ENCODE results near the gene CD200. TPM values are rescaled to one million over a fixed set of nuclear protein-coding genes. Genes with fewer than 3 reads are reported as not detected.

CD200 gene
- total RNA-seq, 2 donors from 2014 or later, result 2.0 to 2.6 TPM

DNA sequence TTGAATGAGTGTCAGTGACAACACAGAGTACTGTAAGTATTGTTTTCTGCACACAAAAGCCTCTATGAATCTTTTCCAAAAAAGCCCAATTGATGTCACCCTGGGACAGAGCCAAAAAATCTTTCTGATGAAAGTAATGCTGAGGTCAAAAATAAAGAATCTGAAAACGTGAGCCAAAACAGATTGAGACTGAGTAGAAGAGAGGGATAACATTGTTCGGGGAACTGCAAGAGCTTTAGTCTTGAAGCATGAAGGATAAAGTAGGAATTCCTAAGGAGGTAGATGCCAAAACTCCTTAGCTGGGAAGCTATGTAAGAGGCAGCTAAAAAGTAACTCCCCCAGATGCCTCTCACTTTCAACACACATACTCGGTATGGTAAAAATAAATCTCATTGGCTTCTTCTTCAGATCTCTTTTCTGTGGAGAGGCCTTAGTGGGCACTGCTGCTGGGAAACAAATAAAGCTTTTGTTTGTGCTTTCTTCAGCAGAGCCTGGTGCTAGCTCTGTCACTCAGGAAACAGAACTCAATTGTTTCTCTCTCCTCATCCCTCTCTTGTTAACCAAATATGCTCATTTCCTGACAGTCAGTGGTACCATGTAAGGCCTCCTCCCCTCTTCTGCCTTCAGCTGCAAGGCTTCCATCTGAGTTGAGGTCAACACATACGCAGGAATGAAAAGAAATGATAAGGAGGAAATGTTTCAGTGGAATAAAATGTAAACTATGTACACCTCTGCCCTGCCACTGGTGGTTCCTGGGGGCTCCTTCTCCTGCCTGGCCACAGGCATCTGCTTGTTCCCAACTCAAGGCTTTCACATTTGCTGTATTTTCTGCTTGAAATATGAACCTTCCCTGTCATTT is 58.1 kb downstream of the CD200 start:
- ATAC-seq (no peak), DNase-seq (no peak)
- no peak overlapping the region for H3K4me3 ChIP-seq
- no peaks in the 10 kb centered on the region for H3K36me3 ChIP-seq (replicated peaks in 1 of 2; ENCODE audit: insufficient read depth in 1 of 2, low read depth in 2 of 2)
- peak overlapping the region in 1 of 4 donors; percentile 48 for H3K27ac ChIP-seq
- TF ChIP-seq, protein P1, sequence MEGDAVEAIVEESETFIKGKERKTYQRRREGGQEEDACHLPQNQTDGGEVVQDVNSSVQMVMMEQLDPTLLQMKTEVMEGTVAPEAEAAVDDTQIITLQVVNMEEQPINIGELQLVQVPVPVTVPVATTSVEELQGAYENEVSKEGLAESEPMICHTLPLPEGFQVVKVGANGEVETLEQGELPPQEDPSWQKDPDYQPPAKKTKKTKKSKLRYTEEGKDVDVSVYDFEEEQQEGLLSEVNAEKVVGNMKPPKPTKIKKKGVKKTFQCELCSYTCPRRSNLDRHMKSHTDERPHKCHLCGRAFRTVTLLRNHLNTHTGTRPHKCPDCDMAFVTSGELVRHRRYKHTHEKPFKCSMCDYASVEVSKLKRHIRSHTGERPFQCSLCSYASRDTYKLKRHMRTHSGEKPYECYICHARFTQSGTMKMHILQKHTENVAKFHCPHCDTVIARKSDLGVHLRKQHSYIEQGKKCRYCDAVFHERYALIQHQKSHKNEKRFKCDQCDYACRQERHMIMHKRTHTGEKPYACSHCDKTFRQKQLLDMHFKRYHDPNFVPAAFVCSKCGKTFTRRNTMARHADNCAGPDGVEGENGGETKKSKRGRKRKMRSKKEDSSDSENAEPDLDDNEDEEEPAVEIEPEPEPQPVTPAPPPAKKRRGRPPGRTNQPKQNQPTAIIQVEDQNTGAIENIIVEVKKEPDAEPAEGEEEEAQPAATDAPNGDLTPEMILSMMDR (IDR thresholded peaks at IDR 0.05), result no peak
- no peak for TF ChIP-seq POLR2A (IDR thresholded peaks at IDR 0.05)
- 22 to 29% methylated on average over 4 of the region's 4 CpGs for WGBS, 2 donors
- no peaks in the 10 kb centered on the region for H3K4me1 ChIP-seq
- H3K27me3 ChIP-seq, result no peaks in the 10 kb centered on the region
- no peaks in the 10 kb centered on the region for H3K9me3 ChIP-seq
- intact Hi-C loops (cut with DNase I), result no loop called here

DNA sequence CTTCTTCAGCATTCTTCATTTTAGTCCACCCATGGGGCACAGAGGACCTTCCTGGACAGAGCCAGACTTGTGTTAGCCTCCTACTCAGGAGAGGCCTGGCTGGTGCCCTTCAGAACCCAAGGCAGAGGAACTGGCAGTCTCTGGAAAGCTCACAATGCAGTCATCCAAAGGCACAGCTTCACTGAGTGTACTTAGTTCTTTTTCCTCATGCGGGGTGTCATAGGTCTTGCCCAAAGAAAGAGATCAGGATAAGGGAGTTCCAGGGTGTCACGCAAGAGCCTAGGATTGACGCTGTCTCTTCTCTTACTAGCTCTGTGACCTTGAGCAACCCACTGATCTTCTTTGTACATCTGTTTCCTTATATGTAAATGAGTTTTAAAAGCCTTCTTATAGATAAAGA is 58.7 kb downstream of the CD200 start:
- Histone ChIP-seq H3K9me3 (no peaks in the 10 kb centered on the region), H3K4me3 (no peak overlapping the region), H3K4me1 (no peaks in the 10 kb centered on the region), H3K36me3 (replicated peaks in 1 of 2; ENCODE audit: insufficient read depth in 1 of 2, low read depth in 2 of 2) (no peaks in the 10 kb centered on the region), H3K27ac (peak overlapping the region in 1 of 4 donors; percentile 48), H3K27me3 (no peaks in the 10 kb centered on the region)
- ATAC-seq (no peak), DNase-seq (no peak)
- WGBS, 2 donors, result 75 to 95% methylated on average over 3 of the region's 3 CpGs
- intact Hi-C loops (cut with DNase I), result no loop called here
- TF ChIP-seq, protein P1 (IDR thresholded peaks at IDR 0.05), result no peak
- no peak for TF ChIP-seq POLR2A (IDR thresholded peaks at IDR 0.05)

DNA sequence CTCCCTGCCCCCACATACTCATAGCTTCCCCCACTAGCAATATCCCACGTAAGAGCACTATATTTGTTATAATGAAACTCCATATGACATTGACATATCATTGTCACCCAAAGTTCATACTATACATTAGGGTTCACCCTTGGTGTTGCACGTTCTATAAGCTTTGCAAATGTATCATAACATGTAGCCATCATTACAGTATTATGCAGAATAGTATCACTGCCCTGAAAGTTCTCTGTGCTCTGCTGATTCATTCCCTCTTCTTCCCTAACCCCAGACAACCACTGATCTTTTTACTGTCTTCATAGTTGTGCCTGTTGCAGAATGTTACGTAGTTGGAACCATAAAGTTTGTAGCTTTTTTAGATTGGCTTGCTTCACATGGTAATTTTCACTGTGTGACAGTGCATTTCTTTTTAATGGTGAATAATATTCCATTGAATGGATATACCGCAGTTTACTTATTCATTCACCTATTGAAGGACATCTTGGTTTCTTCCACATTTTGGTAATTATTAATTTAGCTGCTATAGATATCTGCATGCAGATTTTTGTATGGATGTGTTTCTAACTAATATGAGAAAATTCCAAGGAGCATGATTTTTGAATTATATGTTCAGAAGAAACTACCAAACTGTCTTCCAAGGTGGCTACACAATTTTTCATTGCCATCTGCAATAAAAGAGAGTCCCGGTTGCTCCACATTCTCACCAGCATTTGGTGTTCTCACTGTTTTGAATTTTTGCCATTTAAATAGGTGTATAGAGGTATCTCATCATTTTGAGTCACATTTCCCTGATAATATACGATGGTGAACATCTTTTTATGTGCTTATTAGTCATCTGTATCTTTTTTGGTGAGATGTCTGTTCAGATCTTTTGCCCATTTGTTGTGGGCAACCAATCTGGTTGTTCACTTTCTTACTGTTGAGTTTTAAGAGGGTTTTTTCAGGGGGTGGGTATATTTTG is 59.7 kb downstream of the CD200 start:
- Histone ChIP-seq H3K27ac (no peak overlapping the region), H3K27me3 (no peaks in the 10 kb centered on the region), H3K36me3 (replicated peaks in 1 of 2; ENCODE audit: insufficient read depth in 1 of 2, low read depth in 2 of 2) (no peaks in the 10 kb centered on the region), H3K4me3 (no peak overlapping the region), H3K4me1 (no peaks in the 10 kb centered on the region), H3K9me3 (no peaks in the 10 kb centered on the region)
- no peak for ATAC-seq
- WGBS, 2 donors, result 58 to 67% methylated on average over 6 of the region's 6 CpGs
- intact Hi-C loops (cut with DNase I), result no loop called here
- TF ChIP-seq POLR2A (IDR thresholded peaks at IDR 0.05), result no peak
- TF ChIP-seq, protein P1 (IDR thresholded peaks at IDR 0.05), result no peak
- no peak for DNase-seq

DNA sequence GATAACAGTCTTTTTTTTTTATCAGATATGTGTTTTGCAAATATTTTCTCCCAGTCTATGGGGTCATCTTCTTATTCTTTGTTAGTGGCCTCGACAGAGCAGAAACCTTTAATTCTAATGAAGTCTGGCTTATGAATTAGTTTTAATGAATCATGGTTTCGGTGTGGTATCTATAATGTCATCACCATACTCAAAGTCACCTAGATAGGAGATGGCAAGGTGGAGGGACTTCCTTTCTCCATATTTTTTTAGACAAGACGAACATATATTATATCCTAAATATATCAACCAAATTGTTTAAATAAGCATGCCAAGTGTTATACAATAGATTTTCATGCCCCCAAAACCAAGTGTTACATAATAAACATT is 60.4 kb downstream of the CD200 start:
- ATAC-seq, result no peak
- Histone ChIP-seq H3K27me3 (no peaks in the 10 kb centered on the region), H3K36me3 (replicated peaks in 1 of 2; ENCODE audit: insufficient read depth in 1 of 2, low read depth in 2 of 2) (no peaks in the 10 kb centered on the region), H3K4me1 (no peaks in the 10 kb centered on the region), H3K9me3 (no peaks in the 10 kb centered on the region), H3K27ac (no peak overlapping the region), H3K4me3 (no peak overlapping the region)
- no peak for DNase-seq
- WGBS, 2 donors, result 38 to 52% methylated on average over 3 of the region's 3 CpGs
- TF ChIP-seq POLR2A (IDR thresholded peaks at IDR 0.05), result no peak
- TF ChIP-seq, protein P1 (IDR thresholded peaks at IDR 0.05), result no peak
- intact Hi-C loops (cut with DNase I), result no loop called here

Measured in body of pancreas (tissue), 4 donors.